ENCODE results near the gene HOXA6. TPM values are rescaled to one million over a fixed set of nuclear protein-coding genes. Genes with fewer than 3 reads are reported as not detected.

HOXA6 gene
- total RNA-seq, 2 donors from 2014 or later: not detected

DNA sequence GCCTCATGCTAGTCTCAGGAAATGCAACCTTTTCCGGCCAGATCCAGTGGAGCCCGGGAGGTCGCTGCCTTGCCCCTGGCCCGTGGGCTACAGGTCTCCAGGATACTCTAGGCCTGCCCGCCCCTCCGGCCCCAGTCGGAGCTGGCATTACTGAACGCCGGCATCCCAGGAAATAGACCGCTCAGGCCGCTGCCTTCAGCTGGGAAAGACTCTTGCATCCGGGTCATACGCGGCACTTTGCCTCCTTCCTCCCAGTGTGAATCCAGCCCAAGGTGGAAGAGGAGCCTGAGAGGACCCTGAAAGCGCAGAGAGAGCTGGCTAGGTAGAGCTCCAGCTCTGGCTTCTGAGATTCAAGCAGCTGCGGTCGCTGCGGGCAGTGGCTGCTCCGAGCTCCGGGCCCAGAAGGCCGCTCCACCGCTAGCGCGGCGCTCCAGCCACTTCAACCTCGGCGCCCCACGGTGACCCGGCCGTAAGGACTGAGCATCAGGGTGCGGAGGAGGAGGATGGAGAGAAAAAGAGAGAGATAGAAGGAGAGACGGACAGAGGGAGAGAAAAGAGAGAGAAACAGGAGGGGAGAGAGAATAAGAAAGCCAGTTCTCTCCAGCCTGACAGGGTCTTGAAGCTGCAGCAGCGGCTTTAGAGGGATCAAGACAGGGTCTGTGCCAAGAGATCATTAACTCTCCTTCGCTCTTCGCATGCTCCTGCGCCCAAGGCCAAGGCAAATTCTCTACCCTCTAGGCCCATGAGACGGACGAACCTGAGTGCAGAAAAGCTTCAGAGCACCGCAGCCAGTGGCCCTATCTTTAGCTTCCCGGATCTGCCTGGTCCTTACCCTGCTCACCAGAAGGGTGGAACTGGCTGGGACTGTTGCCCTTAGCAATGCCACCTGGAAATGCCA is 28.3 kb upstream of the HOXA6 start:
- DNase-seq: no peak
- intact Hi-C loops (cut with DNase I): no loop called here
- ATAC-seq: no peak

DNA sequence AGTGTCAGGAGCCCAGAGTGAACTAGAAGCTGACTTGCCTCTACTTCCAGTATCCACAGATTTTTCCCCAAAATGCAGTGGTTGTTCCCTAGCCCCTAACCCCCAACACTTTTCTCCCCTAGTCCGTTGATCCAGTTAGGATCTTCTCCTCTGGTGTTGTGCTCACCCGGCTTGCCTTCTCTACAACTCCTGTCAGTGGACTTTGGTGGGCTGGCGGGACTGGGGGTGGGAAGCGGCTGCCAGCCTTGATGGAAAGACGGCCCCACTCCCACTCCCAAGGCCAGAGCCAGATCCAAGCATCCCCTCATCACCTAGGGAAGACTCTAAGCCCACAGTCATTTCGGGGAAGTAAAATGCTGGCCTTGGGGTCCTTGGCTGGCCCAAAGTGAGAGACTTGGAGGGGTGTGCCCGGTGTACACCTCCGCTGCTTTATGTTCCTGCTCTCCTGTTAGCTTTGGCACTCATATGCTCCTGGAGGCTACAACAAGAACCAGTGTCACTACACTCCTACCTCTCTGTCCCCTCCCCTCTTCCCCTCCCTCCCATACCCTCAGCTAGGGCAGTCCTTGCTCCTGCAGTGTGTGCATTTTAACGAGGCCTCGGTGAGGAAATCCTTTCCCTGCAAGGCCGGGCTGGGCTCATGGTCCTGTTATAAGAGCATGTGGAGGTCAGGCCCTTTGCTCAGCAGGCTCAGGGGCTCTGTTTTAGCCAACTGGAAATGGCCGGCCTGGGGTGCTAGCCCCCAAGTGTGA is 27.5 kb upstream of the HOXA6 start:
- intact Hi-C loops (cut with DNase I): no loop called here
- no peak for ATAC-seq

DNA sequence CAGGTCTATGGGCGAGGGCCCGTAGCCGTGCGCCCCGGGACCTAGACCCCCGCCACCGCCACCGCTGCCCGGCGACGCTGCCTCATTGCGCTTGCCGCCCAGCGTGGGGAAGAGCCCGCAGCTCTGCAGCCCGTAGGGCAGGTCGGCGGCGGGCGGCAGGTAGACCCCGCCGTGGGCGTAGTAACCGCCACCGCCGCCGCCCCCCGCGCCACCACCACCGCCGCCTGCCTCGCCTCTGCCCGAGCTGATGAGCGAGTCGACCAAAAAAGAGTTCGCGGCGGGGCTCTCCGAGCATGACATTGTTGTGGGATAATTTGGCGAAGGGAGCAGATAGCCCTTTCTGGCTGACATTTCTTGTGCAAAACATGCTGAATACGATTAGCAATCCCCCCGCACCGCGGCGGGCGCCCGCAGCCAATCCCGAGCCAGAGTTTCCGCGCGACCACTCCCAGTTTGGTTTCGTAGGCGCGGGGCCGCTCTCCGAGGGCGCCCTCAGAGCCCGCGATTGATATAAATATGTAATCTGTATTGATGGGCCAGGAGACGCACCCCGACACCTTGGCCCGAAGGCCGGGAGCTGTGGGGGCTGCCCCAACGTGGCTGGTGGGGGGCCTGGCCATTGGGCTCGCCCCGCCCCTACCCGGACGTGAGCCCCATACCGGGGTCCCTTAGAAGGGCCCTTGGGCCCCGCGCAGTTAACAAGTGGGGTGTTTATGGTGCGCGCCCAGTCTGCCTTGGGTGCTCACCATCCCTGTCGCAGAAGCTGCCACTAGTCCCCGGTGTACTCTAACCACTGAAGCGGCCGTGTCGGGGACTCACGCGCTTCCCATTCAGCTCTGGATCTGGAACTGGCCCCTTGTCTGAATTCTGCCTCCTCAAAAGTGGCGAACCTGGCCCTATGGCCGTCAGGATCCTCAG is 26.6 kb upstream of the HOXA6 start, which contains the start of gene HOXA10:
TSS of gene HOXA10 (minus strand) at position 365 of the 918 bp plus-strand sequence. CDS start at position 351, 14 bp downstream.
- intact Hi-C loops (cut with DNase I): no loop called here
- ATAC-seq (no peak), DNase-seq (no peak)

More for the DNA sequence above, 27.5 kb upstream of the HOXA6 start:
- DNase-seq: no peak

GRCh38 chr7:27173511-27173955 is 26.0 kb upstream of the HOXA6 start:
- ATAC-seq: peak; percentile 48 to 64
- intact Hi-C loops (cut with DNase I): no loop called here
- DNase-seq: no peak

GRCh38 chr7:27172823-27173510 is 25.4 kb upstream of the HOXA6 start:
- DNase-seq: peak; percentile 21
- intact Hi-C loops (cut with DNase I): no loop called here
- peak; percentile 41 to 47 for ATAC-seq

DNA sequence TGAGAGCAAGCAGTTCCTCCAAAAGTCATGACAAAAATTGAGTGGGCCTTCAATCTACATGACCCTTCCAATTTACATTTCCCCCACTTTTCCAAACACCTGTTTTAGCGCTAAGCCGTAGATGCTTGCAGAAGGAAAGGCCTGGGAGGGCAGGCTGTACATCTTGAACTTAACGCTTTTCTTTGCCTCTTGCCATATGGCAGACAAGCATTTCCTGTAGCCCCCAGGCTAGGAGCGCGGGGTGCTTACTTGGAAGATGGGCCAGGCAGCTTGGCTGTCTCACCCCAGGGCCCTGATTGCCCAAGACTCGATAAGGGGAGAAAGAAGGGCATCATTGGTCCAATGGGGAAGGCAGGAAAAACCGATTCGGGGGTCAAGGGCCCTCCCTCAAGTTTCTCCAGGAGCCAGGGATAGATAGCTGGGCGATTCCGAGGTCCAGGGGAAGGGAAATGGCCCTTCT is 24.8 kb upstream of the HOXA6 start:
- DNase-seq (peak; percentile 8), ATAC-seq (no peak)
- intact Hi-C loops (cut with DNase I): no loop called here

DNA sequence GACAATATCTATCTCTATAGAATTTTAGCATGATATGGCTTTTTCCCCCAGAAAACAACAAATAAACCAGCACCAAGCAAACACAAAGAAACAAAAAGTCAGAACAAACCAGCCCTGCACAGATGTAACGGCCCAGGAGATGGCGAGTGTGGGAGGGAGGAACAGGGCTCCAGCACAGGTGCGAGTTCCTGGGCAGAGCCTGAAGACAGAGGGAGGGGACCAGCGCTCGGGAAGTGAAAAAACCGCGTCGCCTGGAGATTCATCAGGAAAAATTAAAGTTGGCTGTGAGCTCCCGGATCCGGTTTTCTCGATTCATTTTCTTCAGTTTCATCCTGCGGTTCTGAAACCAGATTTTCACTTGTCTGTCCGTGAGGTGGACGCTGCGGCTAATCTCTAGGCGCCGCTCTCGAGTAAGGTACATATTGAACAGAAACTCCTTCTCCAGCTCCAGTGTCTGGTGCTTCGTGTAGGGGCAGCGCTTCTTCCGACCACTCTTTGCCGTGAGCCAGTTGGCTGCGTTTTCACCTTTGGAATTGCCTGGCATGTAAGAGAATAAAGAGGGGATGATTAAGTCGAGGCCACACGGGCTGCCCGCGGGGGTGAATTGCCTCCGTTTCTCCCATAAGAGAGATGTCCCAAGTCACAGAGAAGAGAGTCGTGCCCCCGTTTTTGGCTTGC is 24.2 kb upstream of the HOXA6 start:
- intact Hi-C loops (cut with DNase I): no loop called here
- ATAC-seq (no peak), DNase-seq (peak; percentile 11)

DNA sequence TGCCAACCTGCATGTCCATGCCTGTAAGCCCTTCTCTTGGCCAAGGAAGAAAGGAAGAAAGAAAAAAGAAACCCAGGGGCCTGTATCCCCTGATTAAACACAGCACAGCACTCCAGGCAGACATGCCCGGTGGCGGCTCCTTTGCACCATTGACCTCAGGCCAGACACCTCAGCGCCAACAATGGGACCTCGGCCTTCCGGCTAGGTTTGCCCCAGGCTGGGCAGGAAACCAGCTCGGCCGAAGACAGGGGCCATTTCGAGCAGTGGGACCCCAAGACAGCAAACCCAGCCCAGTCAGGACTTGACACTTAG is 23.7 kb upstream of the HOXA6 start:
- no peak for ATAC-seq
- peak; percentile 14 for DNase-seq
- intact Hi-C loops (cut with DNase I): no loop called here

DNA sequence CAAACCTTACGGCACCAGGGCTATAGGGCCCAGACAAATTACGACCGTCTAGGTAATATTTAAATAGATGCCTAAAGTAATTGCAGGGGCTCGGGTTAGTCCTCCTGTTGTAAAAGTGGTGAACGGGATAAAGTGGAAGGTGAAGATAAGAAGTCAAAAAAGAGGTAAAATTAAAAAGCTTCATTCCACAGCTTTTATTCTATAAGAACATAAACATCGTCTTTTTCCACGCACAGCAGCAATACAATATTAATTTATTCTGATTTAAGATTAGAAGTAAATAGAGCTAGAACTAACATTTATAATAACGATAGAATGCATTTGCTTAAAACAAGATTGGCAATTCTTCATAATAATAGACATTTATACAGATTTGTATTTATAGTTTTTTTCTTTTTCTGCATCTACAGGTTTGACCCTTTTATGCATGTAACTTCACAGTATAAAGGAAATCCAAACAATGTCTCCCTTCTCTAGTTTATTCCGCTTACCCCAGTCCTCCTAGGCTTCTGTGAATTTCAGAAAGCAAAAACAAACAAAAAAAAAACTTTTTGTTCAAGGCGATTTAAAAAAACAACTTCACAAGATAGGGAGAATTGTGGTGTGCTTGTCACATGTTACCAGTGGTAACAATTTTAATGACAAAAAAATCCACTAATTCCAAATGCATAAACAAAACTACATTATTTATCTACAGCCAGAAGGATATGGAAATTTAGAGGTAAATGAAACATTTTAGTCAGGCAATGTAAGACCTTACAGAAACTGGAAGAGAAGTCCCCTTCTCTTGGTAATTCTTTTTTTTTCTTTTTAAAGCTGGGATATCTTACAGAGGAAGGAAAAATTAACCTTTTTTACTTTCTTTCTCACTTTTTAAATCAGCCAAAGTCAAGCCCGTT is 23.1 kb upstream of the HOXA6 start:
- ATAC-seq: no peak
- intact Hi-C loops (cut with DNase I): no loop called here
- DNase-seq: no peak

DNA sequence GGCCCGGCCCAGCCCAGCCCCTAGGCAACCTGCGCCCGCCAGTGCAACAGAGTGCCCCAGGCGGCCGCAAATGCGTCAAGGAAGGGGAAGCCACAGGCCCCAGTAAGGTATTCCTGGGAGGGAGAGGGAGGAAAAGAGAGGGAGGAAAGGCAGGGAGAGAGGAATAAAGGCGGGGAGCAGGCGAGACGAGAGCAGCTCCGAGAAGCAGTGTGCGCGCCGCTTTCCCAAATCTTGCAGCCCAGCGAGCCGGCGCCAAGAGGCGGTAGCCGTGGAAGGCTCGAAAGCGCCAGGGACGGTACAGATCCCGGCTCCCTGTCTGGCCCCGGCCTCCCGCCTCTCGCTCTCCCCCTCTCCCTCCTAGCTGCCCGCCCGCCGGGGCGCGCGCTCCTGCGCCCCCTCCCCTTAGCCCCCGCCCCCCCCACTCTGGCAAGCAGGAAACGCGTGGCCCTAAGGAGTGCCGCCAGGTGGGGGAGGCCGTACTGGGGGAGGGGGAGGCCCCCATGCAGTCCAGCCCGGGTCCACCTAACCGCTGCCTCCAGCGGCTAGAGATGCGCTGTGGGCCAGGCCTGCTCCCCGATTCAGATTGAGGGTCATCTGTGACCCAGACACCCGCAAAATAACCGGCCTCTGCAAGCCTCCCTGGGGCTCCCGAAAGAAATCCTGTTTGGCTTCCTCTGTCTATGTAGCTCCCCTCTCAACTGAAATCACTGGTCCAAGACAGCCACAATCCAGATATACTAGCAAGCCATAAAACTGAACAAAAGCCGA is 22.3 kb upstream of the HOXA6 start:
- intact Hi-C loops (cut with DNase I): loop anchor here (10.0 kb wide), 2 partner anchors 785 to 1305 kb away; no protein-coding TSS in a partner anchor
- ATAC-seq (no peak), DNase-seq (peak; percentile 16)

GRCh38 chr7:27168265-27168947 is 20.8 kb upstream of the HOXA6 start:
- ATAC-seq (no peak), DNase-seq (peak; percentile 10)
- intact Hi-C loops (cut with DNase I): loop anchor here (10.0 kb wide), 2 partner anchors 784 to 1304 kb away; no protein-coding TSS in a partner anchor

DNA sequence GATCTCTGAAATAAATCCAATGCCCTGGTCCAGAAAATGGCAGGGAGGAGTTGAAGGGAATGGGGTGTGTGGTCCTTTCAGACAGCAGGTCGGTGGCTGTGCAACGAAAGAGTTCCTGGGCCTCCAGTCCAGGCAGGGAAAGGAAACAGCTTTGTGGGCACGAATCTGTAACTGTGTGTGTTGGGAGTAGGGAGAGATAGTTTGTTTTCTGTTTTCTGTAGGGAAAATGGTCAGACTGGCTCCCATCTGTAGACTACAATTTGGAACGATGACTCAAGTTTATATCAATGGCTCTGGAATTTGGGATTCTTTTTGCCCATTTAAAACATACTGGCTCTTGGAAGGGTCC is 20.3 kb upstream of the HOXA6 start:
- intact Hi-C loops (cut with DNase I): loop anchor here (10.0 kb wide), 2 partner anchors 783 to 1303 kb away; no protein-coding TSS in a partner anchor
- no peak for DNase-seq
- ATAC-seq: no peak

- ATAC-seq (no peak), DNase-seq (peak; percentile 14)
- intact Hi-C loops (cut with DNase I): loop anchor here (10.0 kb wide), 2 partner anchors 782 to 1302 kb away; no protein-coding TSS in a partner anchor
Measured at GRCh38 chr7:27166531-27167505, 19.2 kb upstream of the HOXA6 start.

DNA sequence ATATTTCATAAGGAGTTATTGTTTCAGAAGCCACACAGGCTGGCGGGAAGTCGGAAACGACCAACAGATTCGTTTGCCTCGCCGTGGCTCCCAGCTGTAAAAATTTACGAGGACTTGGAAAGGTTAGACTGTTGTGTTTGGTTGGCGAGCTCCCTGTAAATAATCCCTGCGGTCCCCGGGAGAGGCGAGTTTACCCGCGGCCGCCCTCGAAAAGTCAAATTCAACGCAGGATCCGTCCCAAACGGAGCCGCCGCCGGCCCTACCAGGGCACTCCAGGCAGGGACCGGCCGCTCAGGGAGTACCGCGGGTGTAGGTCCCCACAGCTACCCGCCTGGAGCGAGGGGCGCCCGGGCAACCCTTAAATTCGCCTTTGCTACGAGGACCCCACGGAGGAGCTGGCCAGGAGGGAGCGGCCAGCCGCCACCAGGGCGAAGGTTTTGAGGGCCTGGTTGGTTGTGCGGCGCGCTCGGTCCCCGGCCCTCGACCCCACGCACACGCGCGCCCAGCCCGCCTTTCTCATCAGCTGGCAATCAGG is 18.5 kb upstream of the HOXA6 start:
- peak; percentile 15 for DNase-seq
- intact Hi-C loops (cut with DNase I): loop anchor here (10.0 kb wide), 2 partner anchors 781 to 1301 kb away; no protein-coding TSS in a partner anchor
- no peak for ATAC-seq
